PC-3 (cell line): ENCODE measurements around the gene TAF9. TPM values are rescaled to one million over a fixed set of nuclear protein-coding genes. Genes with fewer than 3 reads are reported as not detected.

ENCODE experiments used
- ATAC-seq: fragments of 200-7000 bp; cut with Tn5 transposase; 2 replicates; pipeline ENCODE4 v1.9.1; 2020; ENCODE audit warnings: mild to moderate bottlenecking, moderate library complexity
- BruUV-seq: library from RNA; stranded (reverse); fragments of 400-500 nt; replicated peaks from 2 replicates; lab custom pipeline; 2021; lab: Mats Ljungman, UMichigan
- CTCF ChIA-PET: fragments of 300-600 bp; sonication (Branson Sonifier 250); formaldehyde crosslinking; loops from one replicate; lab custom pipeline; 2022; ENCODE audit warnings: antibody characterized with exemption; lab: Charles Lee
- POLR2A ChIA-PET: fragments of 300-600 bp; sonication (Branson Sonifier 250); formaldehyde crosslinking; loops from one replicate; lab custom pipeline; 2022; ENCODE audit warnings: antibody characterized with exemption; ENCODE audit not compliant: unreplicated experiment; lab: Charles Lee
- DNase-seq: peaks from one replicate; pipeline ENCODE4 v3.0.0-alpha.2; 2015
- H2AFZ ChIP-seq: fragments of 300-600 bp; sonication (generic); 2 replicates; pipeline ENCODE4 v1.6.0; 2016; ENCODE audit warnings: antibody characterized with exemption, low read length
- H3F3A ChIP-seq: fragments of 300-600 bp; sonication (generic); one replicate; pipeline ENCODE4 v1.6.0; 2017; ENCODE audit warnings: antibody characterized with exemption, low read length, control low read depth, mild to moderate bottlenecking; ENCODE audit not compliant: unreplicated experiment
- H3K27ac ChIP-seq: fragments of 300-600 bp; sonication (generic); 2 replicates; pipeline ENCODE4 v1.5.1; 2016; ENCODE audit warnings: mild to moderate bottlenecking, low read length
- H3K27me3 ChIP-seq: fragments of 300-600 bp; sonication (generic); 2 replicates; pipeline ENCODE4 v1.6.1; 2016; ENCODE audit warnings: low read length, mixed read lengths
- H3K36me3 ChIP-seq: fragments of 300-600 bp; sonication (generic); 2 replicates; pipeline ENCODE4 v1.6.1; 2016; ENCODE audit warnings: low read depth, mixed run types, low read length, mixed read lengths
- H3K4me1 ChIP-seq: fragments of 300-600 bp; sonication (generic); 2 replicates; pipeline ENCODE4 v1.5.1; 2016; ENCODE audit warnings: low read length; ENCODE audit not compliant: insufficient read depth
- H3K4me2 ChIP-seq: fragments of 300-600 bp; sonication (generic); 2 replicates; pipeline ENCODE4 v1.6.0; 2016; ENCODE audit warnings: low read length
- H3K4me3 ChIP-seq: fragments of 300-600 bp; sonication (generic); 2 replicates; pipeline ENCODE4 v1.5.1; 2016; ENCODE audit warnings: mild to moderate bottlenecking, low read length, mixed read lengths
- H3K79me2 ChIP-seq: fragments of 300-600 bp; sonication (generic); 2 replicates; pipeline ENCODE4 v1.6.1; 2017; ENCODE audit warnings: low read length, mixed read lengths
- H3K9ac ChIP-seq: fragments of 300-600 bp; sonication (generic); 2 replicates; pipeline ENCODE4 v1.6.0; 2016; ENCODE audit warnings: mild to moderate bottlenecking, low read length
- H3K9me2 ChIP-seq: fragments of 300-600 bp; sonication (generic); replicated peaks from 2 replicates; pipeline ENCODE4 v1.6.1; 2016; ENCODE audit warnings: mixed run types, low read length, mixed read lengths
- H3K9me3 ChIP-seq: fragments of 300-600 bp; sonication (generic); 2 replicates; pipeline ENCODE4 v1.6.1; 2016; ENCODE audit warnings: low read length, mixed read lengths
- H4K20me1 ChIP-seq: fragments of 300-600 bp; sonication (generic); 2 replicates; pipeline ENCODE4 v1.6.1; 2016; ENCODE audit warnings: low read length, mixed read lengths
- CTCF ChIP-seq: fragments of 300-600 bp; sonication (generic); conservative IDR thresholded peaks from 2 replicates; pipeline ENCODE4 v1.5.1; 2017; ENCODE audit warnings: antibody characterized with exemption, low read depth, mild to moderate bottlenecking, low read length
- EZH2 ChIP-seq: fragments of 300-600 bp; sonication (generic); IDR thresholded peaks from one replicate; pipeline ENCODE4 v1.6.1; 2017; ENCODE audit warnings: antibody characterized with exemption, mild to moderate bottlenecking, low read length; ENCODE audit not compliant: unreplicated experiment
- EZH2phosphoT487 ChIP-seq: fragments of 300-600 bp; sonication (generic); IDR thresholded peaks from 2 replicates; pipeline ENCODE4 v1.6.1; 2018; ENCODE audit warnings: mild to moderate bottlenecking, antibody characterized with exemption, low read length, borderline replicate concordance
- intact Hi-C: fragments of 100-400 bp; cut with micrococcal nuclease; formaldehyde crosslinking; loops from 2 replicates; pipeline ENCODE4 v1.9.0; 2023
- total RNA-seq: library from RNA; depleted of rRNA; stranded (reverse); fragments of >200 nt; gene quantifications from 2 replicates; pipeline ENCODE4 v1.2.3, GENCODE V29; 2014

TAF9 gene
- total RNA-seq, 1 experiment from 2014 or later = 61.3 TPM

GRCh38 chr5:69404659-69405330 lies 35.5 kb upstream of the TAF9 start:
- ATAC-seq (no peak), DNase-seq (no peak)
- Histone ChIP-seq H3K27me3 (no peaks in the 10 kb centered on the region), H3K9ac (no peak overlapping the region), H3K36me3 (no peaks in the 10 kb centered on the region), H3F3A (no peaks in the 10 kb centered on the region), H3K9me3 (no peaks in the 10 kb centered on the region), H3K4me1 (no peaks in the 10 kb centered on the region), H4K20me1 (no peaks in the 10 kb centered on the region), H2AFZ (no peak overlapping the region), H3K27ac (no peak overlapping the region), H3K9me2 (no peaks in the 10 kb centered on the region), H3K4me2 (no peak overlapping the region), H3K4me3 (no peak overlapping the region), H3K79me2 (no peaks in the 10 kb centered on the region)
- ChIA-PET POLR2A (no interaction called here), CTCF (no interaction called here)
- BruUV-seq = no TSS peak
- intact Hi-C loops = loop anchor here (10.0 kb wide), 1 partner anchor 50 kb away; no protein-coding TSS in a partner anchor
- TF ChIP-seq EZH2 = no peak
- no peak for TF ChIP-seq CTCF
- no peak for TF ChIP-seq EZH2phosphoT487

- Histone ChIP-seq H3K4me3 (no peak overlapping the region), H4K20me1 (no peaks in the 10 kb centered on the region)
These were observed 9.1 kb upstream of the TAF9 start for GRCh38 chr5:69378376-69378775.

More at GRCh38 chr5:69378376-69378775, 9.1 kb upstream of the TAF9 start:
- ATAC-seq (no peak), DNase-seq (no peak)
- Histone ChIP-seq H3K79me2 (no peaks in the 10 kb centered on the region), H3K27me3 (no peaks in the 10 kb centered on the region), H3K9ac (no peak overlapping the region), H3K27ac (no peak overlapping the region), H3F3A (no peaks in the 10 kb centered on the region), H3K9me2 (no peaks in the 10 kb centered on the region), H3K4me1 (no peaks in the 10 kb centered on the region), H3K36me3 (no peaks in the 10 kb centered on the region; the same call in 1 of the 2 replicates), H2AFZ (no peak overlapping the region), H3K9me3 (no peaks in the 10 kb centered on the region), H3K4me2 (no peak overlapping the region)
- intact Hi-C loops = no loop called here
- ChIA-PET CTCF (no interaction called here), POLR2A (no interaction called here)
- no TSS peak for BruUV-seq
- no peak for TF ChIP-seq EZH2phosphoT487
- TF ChIP-seq EZH2 = no peak
- TF ChIP-seq CTCF = no peak
